Ectodermal cell (in vitro differentiated cells): Measurements from ENCODE around the gene ABHD12.

ENCODE experiments used
- H3K27ac ChIP-seq: 2 replicates; pipeline ENCODE4 v1.7.0; 2013; ENCODE audit warnings: mild to moderate bottlenecking, low read depth, low read length; ENCODE audit not compliant: insufficient read depth, poor library complexity, severe bottlenecking
- H3K27me3 ChIP-seq: 2 replicates; pipeline ENCODE4 v1.7.0; 2013; ENCODE audit warnings: mild to moderate bottlenecking, low read length; ENCODE audit not compliant: insufficient read depth, control insufficient read depth, poor library complexity, severe bottlenecking
- H3K36me3 ChIP-seq: one replicate; pipeline ENCODE4 v1.7.0; 2013; ENCODE audit warnings: low read length; ENCODE audit not compliant: control insufficient read depth, insufficient read depth
- H3K4me1 ChIP-seq: one replicate; pipeline ENCODE4 v1.7.0; 2013; ENCODE audit warnings: low read length; ENCODE audit not compliant: control insufficient read depth, insufficient read depth
- H3K4me3 ChIP-seq: 2 replicates; pipeline ENCODE4 v1.7.0; 2013; ENCODE audit warnings: low read depth, low read length, control low read depth; ENCODE audit not compliant: insufficient read depth
- H3K9me3 ChIP-seq: 2 replicates; pipeline ENCODE4 v1.7.0; 2013; ENCODE audit warnings: mild to moderate bottlenecking, low read length, moderate library complexity; ENCODE audit not compliant: control insufficient read depth
- WGBS, 2 experiments: methylation state at CpG; one replicate each; pipeline ENCODE4 v1.1.7; 2013; ENCODE audit warnings: missing lambda C conversion rate in 2 of 2; 5-methylcytosine and 5-hydroxymethylcytosine counted together

The ABHD12 gene

GRCh38 chr20:25353747-25354705, 36.6 kb downstream of the ABHD12 start:
- no peaks in the 10 kb centered on the region for H3K9me3 ChIP-seq
- 80 to 82% methylated on average over 15 of the region's 15 CpGs for WGBS, 2 experiments
- H3K27ac ChIP-seq = no peak overlapping the region

GRCh38 chr20:25353353-25353746, 37.3 kb downstream of the ABHD12 start:
- Histone ChIP-seq H3K4me3 (no peak overlapping the region), H3K9me3 (no peaks in the 10 kb centered on the region), H3K27me3 (no peaks in the 10 kb centered on the region), H3K27ac (no peak overlapping the region), H3K4me1 (peaks cover 15% of the 10 kb centered on the region), H3K36me3 (no peaks in the 10 kb centered on the region)
- 82 to 85% methylated on average over 3 of the region's 3 CpGs for WGBS, 2 experiments

More at GRCh38 chr20:25353747-25354705, 36.6 kb downstream of the ABHD12 start:
- Histone ChIP-seq H3K36me3 (no peaks in the 10 kb centered on the region), H3K4me1 (peaks cover 15% of the 10 kb centered on the region), H3K27me3 (no peaks in the 10 kb centered on the region), H3K4me3 (no peak overlapping the region)

GRCh38 chr20:25352746-25353145, 37.9 kb downstream of the ABHD12 start:
- Histone ChIP-seq H3K4me1 (peaks cover 15% of the 10 kb centered on the region), H3K36me3 (no peaks in the 10 kb centered on the region), H3K4me3 (no peak overlapping the region), H3K27ac (no peak overlapping the region), H3K9me3 (no peaks in the 10 kb centered on the region), H3K27me3 (no peaks in the 10 kb centered on the region)
- WGBS, 2 experiments = 96 to 98% methylated on average over 2 of the region's 3 CpGs

GRCh38 chr20:25351024-25351360, 39.6 kb downstream of the ABHD12 start:
- no peak overlapping the region for H3K27ac ChIP-seq

GRCh38 chr20:25346349-25346748, 44.3 kb downstream of the ABHD12 start:
- H3K27ac ChIP-seq = no peak overlapping the region
- WGBS, 2 experiments = 95% methylated on average over 6 of the region's 6 CpGs
- H3K4me3 ChIP-seq = no peak overlapping the region
- no peaks in the 10 kb centered on the region for H3K27me3 ChIP-seq
- H3K36me3 ChIP-seq = no peaks in the 10 kb centered on the region
- H3K4me1 ChIP-seq = no peaks in the 10 kb centered on the region
- H3K9me3 ChIP-seq = no peaks in the 10 kb centered on the region

More at GRCh38 chr20:25351024-25351360, 39.6 kb downstream of the ABHD12 start:
- H3K4me3 ChIP-seq = no peak overlapping the region
- H3K27me3 ChIP-seq = no peaks in the 10 kb centered on the region
- no peaks in the 10 kb centered on the region for H3K9me3 ChIP-seq
- peaks cover 10% of the 10 kb centered on the region for H3K4me1 ChIP-seq
- H3K36me3 ChIP-seq = no peaks in the 10 kb centered on the region

GRCh38 chr20:25345721-25346120, 44.9 kb downstream of the ABHD12 start:
- H3K4me1 ChIP-seq = no peaks in the 10 kb centered on the region
- no peaks in the 10 kb centered on the region for H3K36me3 ChIP-seq
- H3K27ac ChIP-seq = no peak overlapping the region
- no peaks in the 10 kb centered on the region for H3K27me3 ChIP-seq
- 93% methylated on average over 1 of the region's 1 CpG; no CpG with 5 or more reads in 1 of the 2 experiments for WGBS, 2 experiments
- no peak overlapping the region for H3K4me3 ChIP-seq
- no peaks in the 10 kb centered on the region for H3K9me3 ChIP-seq

DNA sequence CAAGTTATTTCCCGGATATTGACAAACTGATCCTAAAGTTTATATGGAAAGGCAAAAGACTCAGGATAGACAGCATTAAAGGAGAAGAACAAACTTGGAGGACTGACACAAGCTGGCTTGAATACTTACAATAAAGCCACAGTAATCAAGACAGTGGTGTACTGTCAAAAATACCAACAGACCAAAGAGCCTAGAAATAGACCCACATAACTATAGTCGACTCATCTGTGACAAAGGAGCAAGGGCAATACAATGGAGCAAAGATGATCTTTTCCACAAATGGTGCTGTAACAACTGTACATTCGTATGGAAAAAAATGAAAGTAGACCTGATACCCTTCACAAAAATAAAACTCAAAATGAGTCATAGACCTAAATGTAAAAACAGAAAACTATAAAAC, 46.0 kb downstream of the ABHD12 start:
- no peak overlapping the region for H3K4me3 ChIP-seq
- no peak overlapping the region for H3K27ac ChIP-seq
- H3K9me3 ChIP-seq = no peaks in the 10 kb centered on the region
- H3K27me3 ChIP-seq = no peaks in the 10 kb centered on the region
- no peaks in the 10 kb centered on the region for H3K36me3 ChIP-seq
- H3K4me1 ChIP-seq = no peaks in the 10 kb centered on the region
- 95 to 100% methylated on average over 3 of the region's 3 CpGs for WGBS, 2 experiments

DNA sequence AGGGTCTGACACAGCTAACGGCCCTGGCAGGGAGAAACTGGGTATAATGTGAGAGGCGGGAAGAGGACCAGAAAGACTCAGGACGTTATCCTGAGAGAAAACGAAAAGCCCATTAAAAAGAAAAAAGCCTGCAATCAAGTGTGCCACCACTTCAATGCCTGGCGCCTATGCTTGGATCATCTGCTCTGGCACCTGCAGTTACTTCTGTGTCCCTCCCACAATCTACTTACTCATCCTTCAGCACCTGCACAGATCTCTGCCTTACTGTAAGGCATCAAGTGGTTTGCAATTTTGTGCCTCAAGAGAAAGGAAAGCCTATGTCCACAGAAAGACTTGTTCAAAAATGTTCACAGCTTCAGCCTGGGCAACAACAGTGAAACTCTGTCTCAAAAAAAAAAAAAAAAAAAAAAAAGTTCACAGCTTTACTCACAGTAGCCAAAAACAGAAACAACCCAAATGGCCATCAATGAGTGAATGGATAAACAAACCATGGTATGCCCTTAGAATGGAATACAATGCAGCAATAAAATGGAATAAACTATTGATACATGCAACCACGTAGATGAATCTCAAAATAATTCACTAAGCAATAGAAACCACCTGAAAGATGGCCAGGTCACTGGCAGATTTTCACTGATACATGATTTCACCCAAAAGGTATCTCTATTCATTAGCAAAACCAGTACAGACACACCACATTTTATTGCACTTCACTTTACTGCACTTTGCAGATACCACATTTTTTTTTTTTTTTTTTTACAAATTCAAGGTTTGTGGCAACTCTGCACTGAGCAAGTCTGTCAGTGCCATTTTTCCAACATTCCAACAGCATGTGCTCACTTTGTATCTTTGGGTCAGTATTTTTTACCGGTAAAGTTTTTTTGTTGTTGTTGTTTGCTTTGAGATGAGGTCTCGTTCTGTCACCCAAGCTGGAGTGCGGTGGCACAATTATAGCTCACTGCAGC, 48.6 kb downstream of the ABHD12 start:
- H3K36me3 ChIP-seq = no peaks in the 10 kb centered on the region
- no peak overlapping the region for H3K27ac ChIP-seq
- H3K4me3 ChIP-seq = no peak overlapping the region
- H3K4me1 ChIP-seq = no peaks in the 10 kb centered on the region
- H3K9me3 ChIP-seq = no peaks in the 10 kb centered on the region
- H3K27me3 ChIP-seq = no peaks in the 10 kb centered on the region
- 87 to 91% methylated on average over 9 of the region's 9 CpGs for WGBS, 2 experiments

- 89% methylated on average over 1 of the region's 1 CpG; no CpG with 5 or more reads in 1 of the 2 experiments for WGBS, 2 experiments
- H3K36me3 ChIP-seq = no peaks in the 10 kb centered on the region
- no peaks in the 10 kb centered on the region for H3K9me3 ChIP-seq
- no peaks in the 10 kb centered on the region for H3K27me3 ChIP-seq
- H3K27ac ChIP-seq = no peak overlapping the region
- no peaks in the 10 kb centered on the region for H3K4me1 ChIP-seq
- no peak overlapping the region for H3K4me3 ChIP-seq
These were observed 50.3 kb downstream of the ABHD12 start for GRCh38 chr20:25340380-25340779.

DNA sequence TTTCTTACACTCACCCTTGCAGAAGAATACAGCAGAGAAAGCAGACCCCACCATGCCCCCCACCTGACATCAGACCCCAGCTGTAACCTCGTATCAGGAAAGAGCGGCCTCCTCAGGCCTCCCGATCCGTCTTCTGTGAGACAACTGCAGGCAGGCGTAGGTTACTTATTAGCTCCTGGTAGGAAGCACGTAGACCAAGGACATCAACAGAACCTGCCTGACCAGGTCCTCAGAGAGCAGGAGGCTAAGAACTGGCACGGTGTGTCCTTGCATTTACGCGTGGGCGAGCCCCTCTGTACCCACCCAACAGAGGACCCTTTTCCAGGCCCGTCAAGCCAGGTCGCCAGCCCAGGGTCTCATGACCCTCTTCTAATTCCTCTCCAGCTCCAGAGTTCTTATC, 51.0 kb downstream of the ABHD12 start:
- Histone ChIP-seq H3K9me3 (no peaks in the 10 kb centered on the region), H3K27ac (no peak overlapping the region), H3K36me3 (no peaks in the 10 kb centered on the region), H3K4me1 (no peaks in the 10 kb centered on the region), H3K27me3 (no peaks in the 10 kb centered on the region), H3K4me3 (no peak overlapping the region)
- 90% methylated on average over 12 of the region's 12 CpGs for WGBS, 2 experiments
